Activated CD8-positive, alpha-beta memory T cell treated with anti-CD3 and anti-CD28 coated beads for 1 hour (primary cell): ENCODE measurements around the gene TDG.

Experiments used
- DNase-seq, 2 donors: peaks; one replicate each; pipeline ENCODE4 v3.0.0-alpha.2; 2020; ENCODE audit warnings: low read depth in 1 of 2; ENCODE audit errors: extremely low read depth in 1 of 2

TDG gene

GRCh38 chr12:103958621-103959020 is 7.1 kb upstream of the TDG start:
- DNase-seq: no peak

GRCh38 chr12:103960616-103961227 is 5.0 kb upstream of the TDG start:
- DNase-seq: no peak

- DNase-seq: no peak
Measured at GRCh38 chr12:103962493-103962892, 3.2 kb upstream of the TDG start.

GRCh38 chr12:103964805-103965204 is 867 bp upstream of the TDG start:
- no peak for DNase-seq

- DNase-seq: no peak
Measured at GRCh38 chr12:103965255-103965589, 450 bp upstream of the TDG start.

- DNase-seq: no peak
Measured at GRCh38 chr12:103966736-103967135, 1.1 kb downstream of the TDG start.

GRCh38 chr12:103969391-103969790 is 3.7 kb downstream of the TDG start:
- DNase-seq: no peak

GRCh38 chr12:103973909-103974308 is 8.2 kb downstream of the TDG start:
- DNase-seq: no peak

- DNase-seq: no peak
Measured at GRCh38 chr12:103975368-103975767, 9.7 kb downstream of the TDG start.

GRCh38 chr12:103978384-103978982 is 12.8 kb downstream of the TDG start:
- no peak for DNase-seq

- no peak for DNase-seq
Measured at GRCh38 chr12:103986829-103987228, 21.2 kb downstream of the TDG start.

- no peak for DNase-seq
Measured at GRCh38 chr12:103994235-103994634, 28.6 kb downstream of the TDG start.

GRCh38 chr12:103996595-103996994 is 30.9 kb downstream of the TDG start:
- DNase-seq: no peak

- no peak for DNase-seq
Measured at GRCh38 chr12:103997286-103997900, 31.7 kb downstream of the TDG start.

GRCh38 chr12:103998976-103999375 is 33.3 kb downstream of the TDG start:
- DNase-seq: no peak

- DNase-seq: no peak
Measured at GRCh38 chr12:104000807-104001434, 35.2 kb downstream of the TDG start.

GRCh38 chr12:104002686-104003085 is 37.0 kb downstream of the TDG start:
- DNase-seq: no peak

GRCh38 chr12:104003596-104003995 is 37.9 kb downstream of the TDG start:
- no peak for DNase-seq

- DNase-seq: no peak
Measured at GRCh38 chr12:104006929-104007328, 41.3 kb downstream of the TDG start.

GRCh38 chr12:104010121-104010520 is 44.4 kb downstream of the TDG start:
- DNase-seq: no peak

GRCh38 chr12:104010606-104011169 is 45.0 kb downstream of the TDG start:
- DNase-seq: no peak

- DNase-seq: no peak
Measured at GRCh38 chr12:104011253-104011652, 45.6 kb downstream of the TDG start.
